ENCODE data around the gene KRT16.

Gene KRT16

DNA sequence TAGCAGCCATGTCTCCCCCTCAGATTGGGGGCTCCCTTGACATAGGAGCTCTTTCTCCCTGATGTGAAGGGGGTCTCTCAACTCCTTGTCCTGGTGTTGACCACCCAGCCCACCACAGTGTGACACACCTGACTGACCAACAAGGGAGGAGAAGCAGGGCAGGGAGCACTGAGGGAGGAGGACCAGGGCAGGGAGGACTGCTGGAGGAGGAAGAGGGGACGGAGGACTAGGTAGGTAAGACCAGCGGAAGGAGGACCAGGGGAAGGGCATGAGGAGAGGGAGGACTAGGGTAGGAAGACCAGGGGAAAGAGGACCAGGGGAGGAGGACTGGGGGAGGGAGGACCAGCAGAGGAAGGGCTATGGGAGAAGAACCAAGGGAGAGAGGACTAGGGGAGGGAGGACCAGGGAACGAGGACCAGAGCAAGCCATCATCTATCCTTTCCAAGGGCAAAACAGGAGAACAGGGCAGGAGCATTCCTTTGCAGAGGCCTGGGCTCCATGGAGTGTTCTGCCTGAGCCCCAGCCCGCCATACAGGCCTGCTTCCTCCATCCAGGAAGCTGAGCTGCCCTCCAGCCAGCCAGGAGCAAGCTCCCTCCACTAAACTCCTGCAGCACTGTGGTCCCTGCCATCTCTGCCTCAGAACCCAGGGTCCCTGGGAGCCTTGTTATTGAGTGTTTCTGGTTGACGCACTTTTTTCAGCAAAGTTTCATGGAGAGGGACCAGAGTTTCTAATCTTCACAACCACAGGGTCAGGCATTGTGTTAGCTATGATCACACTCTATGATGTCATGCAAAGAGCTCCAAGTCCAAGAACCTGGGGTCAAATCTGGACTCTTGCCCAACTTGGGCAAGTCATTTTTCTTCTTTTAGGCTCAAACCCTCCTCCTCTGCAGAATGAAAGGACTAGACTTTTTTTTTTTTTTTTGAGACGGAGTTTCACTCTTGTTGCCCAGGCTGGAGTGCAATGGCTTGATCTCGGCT is 27.2 kb upstream of the KRT16 start:
- H3K27ac ChIP-seq: no peak overlapping the region
- TF ChIP-seq, protein P1, sequence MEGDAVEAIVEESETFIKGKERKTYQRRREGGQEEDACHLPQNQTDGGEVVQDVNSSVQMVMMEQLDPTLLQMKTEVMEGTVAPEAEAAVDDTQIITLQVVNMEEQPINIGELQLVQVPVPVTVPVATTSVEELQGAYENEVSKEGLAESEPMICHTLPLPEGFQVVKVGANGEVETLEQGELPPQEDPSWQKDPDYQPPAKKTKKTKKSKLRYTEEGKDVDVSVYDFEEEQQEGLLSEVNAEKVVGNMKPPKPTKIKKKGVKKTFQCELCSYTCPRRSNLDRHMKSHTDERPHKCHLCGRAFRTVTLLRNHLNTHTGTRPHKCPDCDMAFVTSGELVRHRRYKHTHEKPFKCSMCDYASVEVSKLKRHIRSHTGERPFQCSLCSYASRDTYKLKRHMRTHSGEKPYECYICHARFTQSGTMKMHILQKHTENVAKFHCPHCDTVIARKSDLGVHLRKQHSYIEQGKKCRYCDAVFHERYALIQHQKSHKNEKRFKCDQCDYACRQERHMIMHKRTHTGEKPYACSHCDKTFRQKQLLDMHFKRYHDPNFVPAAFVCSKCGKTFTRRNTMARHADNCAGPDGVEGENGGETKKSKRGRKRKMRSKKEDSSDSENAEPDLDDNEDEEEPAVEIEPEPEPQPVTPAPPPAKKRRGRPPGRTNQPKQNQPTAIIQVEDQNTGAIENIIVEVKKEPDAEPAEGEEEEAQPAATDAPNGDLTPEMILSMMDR (conservative IDR thresholded peaks at IDR 0.05): no peak
- no peak for TF ChIP-seq ZFX (IDR thresholded peaks at IDR 0.05)

DNA sequence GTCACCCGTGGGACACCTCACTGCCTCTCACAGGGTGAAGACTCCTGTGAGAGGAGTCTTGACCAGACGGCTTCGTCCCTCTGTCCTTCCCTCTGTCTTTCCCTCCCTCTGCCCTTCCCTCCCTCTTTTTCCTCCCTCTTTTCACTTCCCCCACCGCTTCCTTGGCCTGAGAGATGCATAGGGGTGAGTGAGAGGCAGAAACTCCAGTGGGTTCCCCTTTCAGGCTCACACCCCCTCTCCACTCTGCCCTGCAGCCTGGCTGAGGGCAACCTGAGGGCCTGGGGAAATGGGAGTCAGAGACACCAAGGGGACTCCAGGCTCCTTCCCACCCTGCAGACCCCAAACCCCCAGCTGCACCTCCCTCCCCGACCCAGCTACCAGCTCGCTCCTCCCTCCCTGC is 26.4 kb upstream of the KRT16 start:
- TF ChIP-seq ZFX (IDR thresholded peaks at IDR 0.05): no peak
- TF ChIP-seq, protein P1 (conservative IDR thresholded peaks at IDR 0.05): no peak
- H3K27ac ChIP-seq: no peak overlapping the region

DNA sequence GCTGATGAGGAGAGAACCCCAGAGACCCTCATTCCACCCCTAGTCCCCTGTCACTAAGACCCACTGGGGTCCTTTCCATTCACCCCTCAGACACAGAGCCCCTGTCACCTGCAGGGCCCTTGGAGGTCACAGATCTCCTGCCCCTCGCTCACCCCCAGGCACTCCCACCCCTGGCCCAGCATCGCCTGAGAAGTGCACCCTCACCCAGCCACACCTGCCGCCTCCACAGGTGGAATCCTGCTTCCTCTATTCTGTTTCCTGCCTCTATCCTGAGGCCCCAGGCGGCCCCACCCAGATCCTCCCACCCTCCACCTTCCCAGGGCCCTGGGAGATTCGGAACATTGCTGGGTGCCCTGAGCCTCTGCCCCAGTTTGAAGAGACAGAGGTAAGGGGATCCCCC is 25.6 kb upstream of the KRT16 start:
- H3K27ac ChIP-seq: no peak overlapping the region
- no peak for TF ChIP-seq ZFX (IDR thresholded peaks at IDR 0.05)
- TF ChIP-seq, protein P1 (conservative IDR thresholded peaks at IDR 0.05): no peak

- TF ChIP-seq, protein P1 (conservative IDR thresholded peaks at IDR 0.05): no peak
- no peak for TF ChIP-seq ZFX (IDR thresholded peaks at IDR 0.05)
- H3K27ac ChIP-seq: no peak overlapping the region
Measured at GRCh38 chr17:41636652-41637051, 24.1 kb upstream of the KRT16 start.

- H3K27ac ChIP-seq: 0 out of 2 replicates have a peak overlapping the region, but pooled peaks have one; percentile 1
- TF ChIP-seq, protein P1 (conservative IDR thresholded peaks at IDR 0.05): no peak
- no peak for TF ChIP-seq ZFX (IDR thresholded peaks at IDR 0.05)
Measured at GRCh38 chr17:41635121-41636097, 22.8 kb upstream of the KRT16 start.

DNA sequence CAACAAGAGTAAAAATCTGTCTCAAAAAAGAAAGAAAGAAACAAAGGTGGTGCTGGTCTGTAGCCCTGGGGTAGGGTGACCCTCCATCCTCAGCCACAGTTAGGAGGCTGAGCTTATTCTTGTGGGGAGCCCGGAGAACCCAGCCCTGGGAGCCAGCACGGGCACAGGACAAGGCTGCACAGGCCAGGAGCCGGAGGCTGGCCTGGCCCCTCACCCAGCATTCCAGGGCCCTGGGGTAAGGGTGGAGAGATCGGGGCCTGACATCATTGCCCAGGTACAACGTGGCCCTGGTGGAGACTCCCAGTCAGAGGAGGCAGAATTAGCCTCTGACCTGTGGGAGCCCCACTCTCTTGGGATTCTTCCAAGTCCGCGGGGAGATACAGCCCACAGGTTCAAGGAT is 22.1 kb upstream of the KRT16 start:
- no peak for TF ChIP-seq ZFX (IDR thresholded peaks at IDR 0.05)

GRCh38 chr17:41633556-41634199 is 21.1 kb upstream of the KRT16 start:
- no peak overlapping the region for H3K27ac ChIP-seq
- TF ChIP-seq ZFX (IDR thresholded peaks at IDR 0.05): no peak
- TF ChIP-seq, protein P1 (conservative IDR thresholded peaks at IDR 0.05): no peak

More for the DNA sequence above, 22.1 kb upstream of the KRT16 start:
- 0 out of 2 replicates have a peak overlapping the region, but pooled peaks have one; percentile 1 for H3K27ac ChIP-seq
